GM12875 (cell line): ENCODE measurements around the gene DLG1.

Source experiments
- H3K4me3 ChIP-seq: one replicate; pipeline ENCODE4 v1.5.1; 2011; ENCODE audit warnings: low read depth, low read length, control low read depth
- CTCF ChIP-seq: IDR thresholded peaks from 2 replicates; pipeline ENCODE4 v1.5.1; 2011; ENCODE audit warnings: low read depth, mild to moderate bottlenecking, control low read depth, inconsistent platforms, low read length, moderate library complexity, borderline replicate concordance; ENCODE audit not compliant: insufficient read depth

The DLG1 gene

GRCh38 chr3:197105786-197106185 is 192.6 kb downstream of the DLG1 start:
- TF ChIP-seq CTCF = no peak
- no peak overlapping the region for H3K4me3 ChIP-seq

- TF ChIP-seq CTCF = no peak
- H3K4me3 ChIP-seq = no peak overlapping the region
These were observed 193.7 kb downstream of the DLG1 start for GRCh38 chr3:197104738-197105137.

GRCh38 chr3:197103766-197104165 is 194.6 kb downstream of the DLG1 start:
- H3K4me3 ChIP-seq = no peak overlapping the region
- TF ChIP-seq CTCF = no peak

GRCh38 chr3:197093871-197094270 is 204.5 kb downstream of the DLG1 start:
- H3K4me3 ChIP-seq = no peak overlapping the region
- TF ChIP-seq CTCF = no peak

- no peak for TF ChIP-seq CTCF
- H3K4me3 ChIP-seq = no peak overlapping the region
These were observed 210.0 kb downstream of the DLG1 start for GRCh38 chr3:197088370-197088769.

- TF ChIP-seq CTCF = no peak
- H3K4me3 ChIP-seq = no peak overlapping the region
These were observed 213.3 kb downstream of the DLG1 start for GRCh38 chr3:197085137-197085536.

GRCh38 chr3:197083486-197083885 is 214.9 kb downstream of the DLG1 start:
- no peak for TF ChIP-seq CTCF
- no peak overlapping the region for H3K4me3 ChIP-seq
